Karpas-422 (cell line): Measurements from ENCODE around the gene GNMT. TPM values are rescaled to one million over a fixed set of nuclear protein-coding genes. Genes with fewer than 3 reads are reported as not detected.

Source experiments
- DNase-seq: peaks from one replicate; pipeline ENCODE4 v3.0.0-alpha.2; 2015
- H2AFZ ChIP-seq: fragments of 200-600 bp; sonication (generic); 2 replicates; pipeline ENCODE4 v1.6.1; 2014; ENCODE audit warnings: antibody characterized with exemption, low read length, mixed read lengths
- H3K27ac ChIP-seq: fragments of 200-600 bp; sonication (generic); 2 replicates; pipeline ENCODE4 v1.5.1; 2014; ENCODE audit warnings: mild to moderate bottlenecking, low read length, moderate library complexity
- H3K27me3 ChIP-seq: fragments of 200-600 bp; sonication (generic); 2 replicates; pipeline ENCODE4 v1.6.1; 2014; ENCODE audit warnings: low read length, mixed read lengths
- H3K36me3 ChIP-seq: fragments of 200-600 bp; sonication (generic); 2 replicates; pipeline ENCODE4 v1.6.1; 2014; ENCODE audit warnings: low read length, mixed read lengths; ENCODE audit not compliant: insufficient read depth
- H3K4me1 ChIP-seq: fragments of 200-600 bp; sonication (generic); 2 replicates; pipeline ENCODE4 v1.6.1; 2014; ENCODE audit warnings: mild to moderate bottlenecking, low read length, mixed read lengths
- H3K4me2 ChIP-seq: fragments of 200-600 bp; sonication (generic); 2 replicates; pipeline ENCODE4 v1.6.1; 2014; ENCODE audit warnings: low read length, low read depth, mild to moderate bottlenecking; ENCODE audit not compliant: poor library complexity, severe bottlenecking
- H3K4me3 ChIP-seq: fragments of 200-600 bp; sonication (generic); 2 replicates; pipeline ENCODE4 v1.5.1; 2014; ENCODE audit warnings: mild to moderate bottlenecking, antibody characterized with exemption, low read length, mixed read lengths
- H3K79me2 ChIP-seq: fragments of 200-600 bp; sonication (generic); 2 replicates; pipeline ENCODE4 v1.6.1; 2014; ENCODE audit warnings: mild to moderate bottlenecking, low read length, mixed read lengths
- H3K9ac ChIP-seq: fragments of 200-600 bp; sonication (generic); 2 replicates; pipeline ENCODE4 v1.6.0; 2014; ENCODE audit warnings: low read length
- H3K9me2 ChIP-seq: fragments of 200-600 bp; sonication (generic), shearing (Covaris generic); replicated peaks from 2 replicates; pipeline ENCODE4 v1.6.0; 2014; ENCODE audit warnings: mild to moderate bottlenecking, low read length, moderate library complexity; ENCODE audit not compliant: insufficient read depth
- H3K9me3 ChIP-seq: fragments of 300-700, 200-600 bp; sonication (generic); 2 replicates; pipeline ENCODE4 v1.6.1; 2014; ENCODE audit warnings: low read length, mixed read lengths
- H4K20me1 ChIP-seq: fragments of 200-600 bp; sonication (generic); 2 replicates; pipeline ENCODE4 v1.6.1; 2014; ENCODE audit warnings: mild to moderate bottlenecking, antibody characterized with exemption, low read length, low read depth; ENCODE audit not compliant: insufficient read depth
- total RNA-seq: library from RNA; depleted of rRNA; stranded (reverse); fragments of >200 nt; shearing (Covaris generic); gene quantifications from 2 replicates; pipeline ENCODE4 v1.2.3, GENCODE V29; 2014; ENCODE audit warnings: low replicate concordance; rRNA removed

The GNMT gene
- 0.48 and 0.76 TPM in 2 replicates for total RNA-seq

DNA sequence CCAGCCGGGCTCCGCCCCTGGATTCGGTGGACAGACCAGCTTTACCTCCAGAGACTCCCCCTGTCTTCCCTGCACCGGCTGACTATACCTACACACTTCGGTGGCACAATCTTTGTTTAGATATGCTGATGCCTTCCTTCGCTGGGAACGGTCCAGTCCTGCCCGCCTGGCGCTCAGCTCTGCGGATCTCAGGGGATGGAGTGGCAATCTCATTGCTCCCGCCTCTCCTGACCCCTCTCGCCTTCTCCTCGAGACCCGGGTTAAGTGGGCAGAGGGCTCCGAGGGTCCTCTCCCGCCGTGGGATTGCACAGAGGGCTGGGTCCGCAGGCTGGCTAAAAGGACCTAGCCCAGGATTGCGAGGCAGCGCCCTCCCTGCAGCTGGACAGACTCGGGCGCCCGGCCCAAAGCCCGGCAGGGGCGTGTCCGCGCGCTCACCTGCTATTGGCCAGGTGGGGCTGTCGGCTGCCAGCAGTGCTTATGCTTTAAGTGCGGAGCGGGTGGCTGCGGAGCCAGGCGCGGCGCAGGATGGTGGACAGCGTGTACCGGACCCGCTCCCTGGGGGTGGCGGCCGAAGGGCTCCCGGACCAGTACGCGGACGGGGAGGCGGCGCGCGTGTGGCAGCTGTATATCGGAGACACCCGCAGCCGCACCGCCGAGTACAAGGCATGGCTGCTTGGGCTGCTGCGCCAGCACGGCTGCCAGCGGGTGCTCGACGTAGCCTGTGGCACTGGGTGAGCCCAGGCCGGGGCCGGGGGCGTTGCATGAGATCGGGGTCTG lies at the start of gene GNMT:
Gene GNMT (plus strand): TSS at position 512 of the 777 bp plus-strand sequence. CDS start 14 bp downstream, at position 526.
- Histone ChIP-seq H3K36me3 (no peaks in the 10 kb centered on the region), H2AFZ (no peak within 1 kb of the TSS), H3K9me2 (no peaks in the 10 kb centered on the region), H3K4me1 (no peaks in the 10 kb centered on the region), H3K9me3 (no peaks in the 10 kb centered on the region), H3K27ac (no peak within 1 kb of the TSS), H3K27me3 (no peaks in the 10 kb centered on the region), H4K20me1 (no peaks in the 10 kb centered on the region), H3K4me3 (no peak within 1 kb of the TSS), H3K4me2 (no peak within 1 kb of the TSS), H3K79me2 (no peaks in the 10 kb centered on the region), H3K9ac (no peak within 1 kb of the TSS)
- no peak for DNase-seq

DNA sequence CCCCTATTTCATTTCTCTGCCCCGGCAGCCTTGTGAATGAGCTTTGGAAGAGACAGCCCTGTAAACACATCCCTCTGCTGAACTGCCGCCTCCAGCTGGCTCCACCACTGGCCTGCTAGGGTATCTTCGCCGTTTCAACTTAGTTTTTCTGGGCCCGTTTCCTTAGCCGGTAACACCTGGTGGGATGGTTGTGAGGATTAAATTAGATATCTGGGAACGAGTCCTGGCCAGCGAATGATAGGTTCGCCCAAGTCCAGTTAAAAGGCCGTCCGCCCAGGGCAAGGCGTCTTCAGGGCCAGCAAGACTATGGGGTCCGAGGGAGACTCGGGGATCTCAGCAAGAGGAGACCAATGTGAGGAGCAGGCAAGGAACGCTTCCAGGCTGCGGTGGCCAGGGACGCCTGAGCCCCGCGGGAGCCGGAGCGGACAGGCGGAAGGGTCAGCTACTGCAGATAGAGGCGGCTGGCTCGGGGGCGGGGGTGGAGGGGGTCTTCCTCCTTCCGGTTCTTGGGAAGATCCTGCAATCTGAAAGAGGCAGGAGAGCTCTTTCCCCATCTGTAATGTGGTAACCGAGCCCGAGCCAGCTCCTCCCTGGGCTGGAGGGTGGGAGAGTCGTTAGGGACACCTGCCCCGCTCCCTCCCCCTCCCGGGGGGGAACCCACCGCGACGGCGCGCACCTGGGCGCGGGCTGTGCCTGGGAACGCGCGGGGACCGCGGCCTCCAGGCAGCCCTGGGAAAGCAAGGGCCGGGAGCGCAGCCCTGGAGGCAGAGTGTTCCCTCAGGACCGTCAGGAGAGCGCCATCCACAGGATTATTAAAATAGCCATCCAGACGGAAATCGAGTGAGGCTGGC lies 49.2 kb upstream of the GNMT start:
- no peaks in the 10 kb centered on the region for H3K36me3 ChIP-seq
- no peaks in the 10 kb centered on the region for H3K9me2 ChIP-seq
- no peaks in the 10 kb centered on the region for H3K79me2 ChIP-seq
- no peak overlapping the region for H3K27ac ChIP-seq
- no peaks in the 10 kb centered on the region for H4K20me1 ChIP-seq
- no peak overlapping the region for H3K4me2 ChIP-seq
- H3K27me3 ChIP-seq: no peaks in the 10 kb centered on the region
- DNase-seq: no peak
- no peak overlapping the region for H2AFZ ChIP-seq
- peaks cover 2% of the 10 kb centered on the region; the same call in 1 of the 2 replicates for H3K4me1 ChIP-seq
- H3K9me3 ChIP-seq: no peaks in the 10 kb centered on the region
- H3K9ac ChIP-seq: no peak overlapping the region
- no peak overlapping the region for H3K4me3 ChIP-seq

DNA sequence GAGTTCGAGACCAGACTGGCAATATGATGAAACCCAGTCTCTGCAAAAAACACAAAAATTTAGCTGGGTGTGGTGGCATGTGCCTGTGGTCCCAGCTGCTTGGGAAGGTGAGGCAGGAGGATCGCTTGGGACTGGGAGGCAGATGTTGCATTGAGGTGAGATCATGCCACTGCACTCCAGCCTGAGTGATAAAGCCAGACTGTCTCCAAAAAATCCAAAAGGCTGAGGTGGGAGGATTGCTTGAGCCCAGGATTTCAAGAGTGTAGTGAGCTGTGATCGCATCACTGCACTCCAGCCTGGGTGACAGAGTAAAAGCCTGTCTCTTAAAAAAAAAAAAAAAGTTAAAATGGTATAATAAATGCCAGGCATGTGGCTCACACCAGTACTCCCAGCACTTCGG lies 46.0 kb upstream of the GNMT start:
- Histone ChIP-seq H2AFZ (no peak overlapping the region), H3K4me3 (no peak overlapping the region), H3K9me2 (no peaks in the 10 kb centered on the region), H3K4me2 (no peak overlapping the region), H3K4me1 (peaks cover 2% of the 10 kb centered on the region; the same call in 1 of the 2 replicates), H3K9me3 (no peaks in the 10 kb centered on the region), H3K27me3 (no peaks in the 10 kb centered on the region), H3K27ac (no peak overlapping the region), H3K9ac (no peak overlapping the region), H3K79me2 (no peaks in the 10 kb centered on the region), H4K20me1 (no peaks in the 10 kb centered on the region), H3K36me3 (no peaks in the 10 kb centered on the region)
- no peak for DNase-seq

DNA sequence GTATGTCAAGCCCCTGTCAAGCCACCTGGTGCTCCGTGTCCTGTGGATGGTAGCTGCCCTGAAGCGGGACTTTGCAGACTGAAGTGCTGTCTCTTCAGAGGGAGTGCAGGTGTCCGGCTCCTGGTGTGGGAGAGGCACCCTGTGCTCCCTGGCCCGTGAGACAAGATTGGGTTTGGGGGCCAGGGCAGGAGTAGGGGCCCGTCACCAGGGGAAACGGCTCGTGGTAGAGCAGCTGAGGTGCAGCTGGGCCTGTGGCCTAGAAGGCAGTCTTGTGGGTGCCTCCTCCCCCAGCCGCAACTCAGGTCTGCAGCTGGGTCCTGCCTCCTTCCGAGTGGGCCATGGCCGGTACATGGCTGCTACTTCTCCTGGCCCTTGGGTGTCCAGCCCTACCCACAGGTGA lies 44.8 kb upstream of the GNMT start, which contains the start of gene PTCRA:
Gene PTCRA (plus strand): TSS at position 322 of the 400 bp plus-strand sequence. CDS start 17 bp downstream, at position 339.
- H3K36me3 ChIP-seq: no peaks in the 10 kb centered on the region
- no peak within 1 kb of the TSS for H3K9ac ChIP-seq
- no peaks in the 10 kb centered on the region for H3K9me3 ChIP-seq
- no peaks in the 10 kb centered on the region for H4K20me1 ChIP-seq
- H3K4me3 ChIP-seq: no peak within 1 kb of the TSS
- peaks cover 2% of the 10 kb centered on the region; the same call in 1 of the 2 replicates for H3K4me1 ChIP-seq
- H3K27me3 ChIP-seq: no peaks in the 10 kb centered on the region
- H3K79me2 ChIP-seq: no peaks in the 10 kb centered on the region
- DNase-seq: no peak
- no peak within 1 kb of the TSS for H2AFZ ChIP-seq
- no peak within 1 kb of the TSS for H3K4me2 ChIP-seq
- H3K27ac ChIP-seq: no peak within 1 kb of the TSS
- H3K9me2 ChIP-seq: no peaks in the 10 kb centered on the region

DNA sequence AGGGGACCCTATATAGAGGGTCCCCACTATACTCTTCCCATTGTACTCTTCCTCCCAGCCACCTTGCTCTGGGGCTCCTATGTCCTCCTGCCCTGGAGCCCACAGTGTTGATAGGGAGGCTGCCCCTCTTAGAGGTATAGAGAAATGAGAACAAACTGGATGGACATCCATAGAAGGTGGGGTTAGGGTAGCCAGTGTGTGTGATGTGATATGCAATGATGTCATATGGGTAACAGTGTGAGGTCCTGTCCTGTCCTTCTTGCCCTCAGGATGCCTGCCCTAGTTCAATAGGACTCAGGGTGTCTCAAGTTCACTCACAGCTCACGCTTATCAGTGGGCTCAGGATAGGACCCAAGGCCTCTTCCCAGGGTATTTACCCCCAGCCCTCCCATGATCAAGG lies 44.3 kb upstream of the GNMT start:
- no peak overlapping the region for H3K27ac ChIP-seq
- no peak overlapping the region for H3K4me2 ChIP-seq
- no peak overlapping the region for H3K9ac ChIP-seq

DNA sequence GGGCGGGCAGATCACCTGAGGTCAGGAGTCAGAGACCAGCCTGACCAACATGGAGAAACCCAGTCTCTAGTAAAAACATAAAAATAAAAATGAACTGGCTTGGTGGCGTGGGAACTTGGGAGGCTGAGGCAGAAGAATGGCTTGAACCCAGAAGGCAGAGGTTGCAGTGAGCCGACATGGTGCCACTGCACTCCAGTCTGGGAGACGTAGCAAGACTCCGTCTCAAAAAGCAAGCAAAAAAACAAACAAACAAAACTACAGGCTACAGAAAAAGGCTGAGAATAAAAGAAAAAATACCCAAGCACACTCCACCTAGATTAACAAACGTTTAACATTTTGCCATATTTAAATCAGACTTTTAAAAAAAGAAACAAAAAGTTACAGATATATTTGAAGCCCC lies 38.8 kb upstream of the GNMT start:
- no peak for DNase-seq
- H3K27me3 ChIP-seq: no peaks in the 10 kb centered on the region

More for the DNA sequence above, 44.3 kb upstream of the GNMT start:
- H3K4me3 ChIP-seq: no peak overlapping the region
- H4K20me1 ChIP-seq: no peaks in the 10 kb centered on the region
- no peaks in the 10 kb centered on the region for H3K27me3 ChIP-seq
- no peaks in the 10 kb centered on the region for H3K9me2 ChIP-seq
- DNase-seq: no peak
- peaks cover 2% of the 10 kb centered on the region; the same call in 1 of the 2 replicates for H3K4me1 ChIP-seq
- H3K36me3 ChIP-seq: no peaks in the 10 kb centered on the region
- no peak overlapping the region for H2AFZ ChIP-seq
- no peaks in the 10 kb centered on the region for H3K79me2 ChIP-seq
- H3K9me3 ChIP-seq: no peaks in the 10 kb centered on the region

DNA sequence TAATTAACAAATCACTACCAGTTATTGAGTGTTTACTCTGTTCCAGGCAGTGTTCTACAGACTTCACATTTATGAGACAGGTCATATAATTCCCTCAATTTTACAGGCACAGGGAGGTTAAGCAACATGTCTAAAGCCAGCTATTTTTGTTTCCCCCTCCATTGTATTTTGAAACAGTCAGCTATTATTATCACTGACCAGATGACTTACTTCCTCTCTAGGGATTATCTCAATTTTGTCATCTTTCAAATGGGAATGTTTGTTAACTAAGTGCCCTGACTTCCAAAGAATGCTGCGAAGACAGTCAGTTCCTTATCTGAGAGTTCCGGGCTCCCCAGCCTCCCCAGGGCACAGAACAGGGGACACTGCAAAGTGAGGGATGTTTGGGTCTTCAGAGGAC lies 36.9 kb upstream of the GNMT start:
- peaks cover 25% of the 10 kb centered on the region for H3K4me1 ChIP-seq
- H3K27ac ChIP-seq: no peak overlapping the region
- no peaks in the 10 kb centered on the region for H3K27me3 ChIP-seq
- H3K4me3 ChIP-seq: no peak overlapping the region
- H4K20me1 ChIP-seq: no peaks in the 10 kb centered on the region
- H3K9me2 ChIP-seq: 0 out of 2 replicates have a peak, but pooled peaks cover 2% of the 10 kb centered on the region
- H3K36me3 ChIP-seq: no peaks in the 10 kb centered on the region
- H3K4me2 ChIP-seq: no peak overlapping the region
- no peaks in the 10 kb centered on the region for H3K9me3 ChIP-seq
- no peak for DNase-seq
- no peak overlapping the region for H2AFZ ChIP-seq
- H3K9ac ChIP-seq: no peak overlapping the region
- no peaks in the 10 kb centered on the region for H3K79me2 ChIP-seq

More for the DNA sequence above, 38.8 kb upstream of the GNMT start:
- Histone ChIP-seq H3K4me1 (peaks cover 18% of the 10 kb centered on the region), H3K79me2 (no peaks in the 10 kb centered on the region), H3K4me3 (no peak overlapping the region), H2AFZ (no peak overlapping the region), H3K27ac (no peak overlapping the region), H3K4me2 (no peak overlapping the region), H3K9me2 (no peaks in the 10 kb centered on the region), H3K9me3 (no peaks in the 10 kb centered on the region), H3K9ac (no peak overlapping the region), H3K36me3 (no peaks in the 10 kb centered on the region), H4K20me1 (no peaks in the 10 kb centered on the region)
